H1 (cell line): Measurements from ENCODE around the gene ADH1B. TPM values are rescaled to one million over a fixed set of nuclear protein-coding genes. Genes with fewer than 3 reads are reported as not detected.

Source experiments
- CTCF ChIA-PET: fragments of 300-600 bp; sonication (Branson Sonifier 250); formaldehyde crosslinking; loops from one replicate; lab custom pipeline; 2021; ENCODE audit not compliant: partially characterized antibody; lab: Charles Lee
- POLR2A ChIA-PET: fragments of 300-600 bp; sonication (Branson Sonifier 250); formaldehyde crosslinking; loops from one replicate; lab custom pipeline; 2021; ENCODE audit warnings: inconsistent platforms; ENCODE audit not compliant: partially characterized antibody; lab: Charles Lee
- DNase-seq, 2 experiments: peaks; one replicate each; pipeline versions ENCODE4 v3.0.0 to v3.0.0-alpha.2; 2010 to 2022; ENCODE audit warnings: low spot score in 2 of 2, low read depth in 1 of 2, mixed read lengths in 1 of 2
- FAIRE-seq: peaks from 2 replicates; lab custom pipeline; 2011; peaks lifted over from hg19 to GRCh38; lab: Jason Lieb, UNC
- H2AFZ ChIP-seq: 2 replicates; pipeline ENCODE4 v1.8.1; 2012; ENCODE audit warnings: low read length, inconsistent platforms
- H2AK5ac ChIP-seq: 2 replicates; pipeline ENCODE4 v1.6.1; 2013; ENCODE audit warnings: low read depth, low read length
- H2BK120ac ChIP-seq: replicated peaks from 2 replicates; pipeline ENCODE3; 2013; ENCODE audit warnings: low read depth, low read length, inconsistent platforms
- H2BK12ac ChIP-seq: 2 replicates; pipeline ENCODE4 v1.6.1; 2013; ENCODE audit warnings: low read depth, low read length
- H2BK15ac ChIP-seq: 2 replicates; pipeline ENCODE4 v1.6.1; 2013; ENCODE audit warnings: low read length
- H2BK20ac ChIP-seq: 2 replicates; pipeline ENCODE4 v1.6.1; 2013; ENCODE audit warnings: low read length
- H2BK5ac ChIP-seq: 2 replicates; pipeline ENCODE4 v1.6.1; 2013; ENCODE audit warnings: low read depth, low read length
- H3K14ac ChIP-seq: 2 replicates; pipeline ENCODE4 v1.6.1; 2013; ENCODE audit warnings: inconsistent platforms; ENCODE audit not compliant: insufficient read length
- H3K18ac ChIP-seq: 2 replicates; pipeline ENCODE4 v1.6.1; 2013; ENCODE audit warnings: low read length; ENCODE audit errors: extremely low read depth
- H3K23ac ChIP-seq: 2 replicates; pipeline ENCODE4 v1.6.1; 2013; ENCODE audit warnings: inconsistent platforms; ENCODE audit not compliant: insufficient read length
- H3K23me2 ChIP-seq: 2 replicates; pipeline ENCODE4 v1.6.1; 2013; ENCODE audit warnings: low read depth, low read length
- H3K27ac ChIP-seq: 2 replicates; pipeline ENCODE4 v1.6.1; 2011; ENCODE audit warnings: low read depth, low read length, inconsistent platforms
- H3K27me3 ChIP-seq, 4 experiments: replicated peaks in 1 of 4; 1 replicate in 1 of 4; 2 replicates in 3 of 4; pipeline versions ENCODE4 v1.6.1 to v1.8.1; 2011 to 2013; ENCODE audit warnings: low read length in 3 of 4, mild to moderate bottlenecking in 3 of 4, inconsistent platforms in 2 of 4, mixed read lengths in 2 of 4, moderate library complexity in 1 of 4; ENCODE audit not compliant: control insufficient read depth in 3 of 4, insufficient read depth in 3 of 4; ENCODE audit errors: extremely low read depth in 1 of 4
- H3K36me3 ChIP-seq, 4 experiments: 2 replicates each; pipeline versions ENCODE4 v1.6.1 to v1.8.1; 2011 to 2013; ENCODE audit warnings: mild to moderate bottlenecking in 4 of 4, low read length in 3 of 4, moderate library complexity in 2 of 4, control low read depth in 1 of 4, inconsistent platforms in 1 of 4; ENCODE audit not compliant: insufficient read depth in 4 of 4, control insufficient read depth in 2 of 4
- H3K4ac ChIP-seq: replicated peaks from 2 replicates; pipeline ENCODE3; 2013; ENCODE audit warnings: low read length, low read depth, mixed read lengths, inconsistent platforms; ENCODE audit not compliant: insufficient read length
- H3K4me1 ChIP-seq, 4 experiments: replicated peaks in 1 of 4; 1 replicate in 1 of 4; 2 replicates in 3 of 4; pipeline versions ENCODE4 v1.6.1 to v1.8.1; 2011 to 2013; ENCODE audit warnings: low read length in 3 of 4, inconsistent platforms in 2 of 4, mixed read lengths in 1 of 4; ENCODE audit not compliant: insufficient read depth in 4 of 4, control insufficient read depth in 3 of 4
- H3K4me2 ChIP-seq, 2 experiments: 2 replicates each; pipeline versions ENCODE4 v1.6.1 to v1.8.1; 2011 to 2013; ENCODE audit warnings: low read depth in 2 of 2, low read length in 2 of 2, control low read depth in 1 of 2, inconsistent platforms in 1 of 2, mild to moderate bottlenecking in 1 of 2; ENCODE audit not compliant: insufficient read depth in 1 of 2
- H3K4me3 ChIP-seq, 4 experiments: fragments of 200-600, 300-600 bp in 1 of 4; sonication (generic), shearing (Covaris generic), sonication (Bioruptor Twin) in 1 of 4; 2 replicates each; pipeline versions ENCODE4 v1.5.1 to v1.8.1; 2011 to 2016; ENCODE audit warnings: low read length in 4 of 4, low read depth in 3 of 4, control low read depth in 2 of 4, inconsistent platforms in 2 of 4, mild to moderate bottlenecking in 2 of 4, mixed read lengths in 1 of 4, moderate library complexity in 1 of 4; ENCODE audit not compliant: insufficient read depth in 2 of 4; ENCODE audit errors: extremely low read depth in 1 of 4
- H3K56ac ChIP-seq: replicated peaks from 2 replicates; pipeline ENCODE3; 2013; ENCODE audit warnings: low read depth, mild to moderate bottlenecking, mixed read lengths, low read length, inconsistent platforms; ENCODE audit not compliant: insufficient read length
- H3K79me1 ChIP-seq: 2 replicates; pipeline ENCODE4 v1.6.1; 2013; ENCODE audit warnings: low read depth, low read length, control low read depth
- H3K79me2 ChIP-seq, 2 experiments: 2 replicates each; pipeline versions ENCODE4 v1.6.1 to v1.8.1; 2012 to 2013; ENCODE audit warnings: low read length in 2 of 2, mild to moderate bottlenecking in 2 of 2, inconsistent platforms in 1 of 2; ENCODE audit not compliant: insufficient read depth in 2 of 2, control insufficient read depth in 1 of 2
- H3K9ac ChIP-seq, 4 experiments: replicated peaks in 1 of 4; 1 replicate in 1 of 4; 2 replicates in 3 of 4; pipeline versions ENCODE4 v1.6.1 to v1.8.1; 2011 to 2013; ENCODE audit warnings: low read depth in 3 of 4, low read length in 3 of 4, control low read depth in 2 of 4, mild to moderate bottlenecking in 2 of 4, moderate library complexity in 2 of 4, inconsistent platforms in 1 of 4; ENCODE audit errors: extremely low read depth in 1 of 4
- H3K9me3 ChIP-seq, 2 experiments: 2 replicates each; pipeline versions ENCODE4 v1.6.1 to v1.8.1; 2012 to 2013; ENCODE audit warnings: mild to moderate bottlenecking in 2 of 2, moderate library complexity in 2 of 2, control low read depth in 1 of 2, inconsistent platforms in 1 of 2, low read depth in 1 of 2, low read length in 1 of 2, mixed read lengths in 1 of 2; ENCODE audit not compliant: insufficient read depth in 2 of 2
- H4K20me1 ChIP-seq, 2 experiments: replicated peaks in 1 of 2; 2 replicates each; pipeline versions ENCODE3 to v1.8.1; 2011 to 2013; ENCODE audit warnings: inconsistent platforms in 2 of 2, low read length in 2 of 2, mild to moderate bottlenecking in 1 of 2; ENCODE audit not compliant: insufficient read depth in 2 of 2, control insufficient read depth in 1 of 2
- H4K5ac ChIP-seq: 2 replicates; pipeline ENCODE4 v1.6.1; 2013; ENCODE audit warnings: low read length, low read depth, mixed read lengths, inconsistent platforms; ENCODE audit not compliant: insufficient read length
- H4K8ac ChIP-seq: 2 replicates; pipeline ENCODE4 v1.8.0; 2013; ENCODE audit warnings: mild to moderate bottlenecking, moderate library complexity, low read length, inconsistent platforms; ENCODE audit not compliant: insufficient read depth; ENCODE audit errors: extremely low read depth
- H4K91ac ChIP-seq: replicated peaks from 2 replicates; pipeline ENCODE3; 2013; ENCODE audit warnings: low read length, mixed read lengths, inconsistent platforms; ENCODE audit not compliant: insufficient read length
- RAD21 ChIP-seq, 2 experiments: IDR thresholded peaks in 1 of 2; conservative IDR thresholded peaks in 1 of 2; 2 replicates each; pipeline ENCODE4 v1.6.1; 2011; ENCODE audit warnings: low read depth in 2 of 2, low read length in 2 of 2, improper control_type of control experiment in 1 of 2, inconsistent platforms in 1 of 2, mild to moderate bottlenecking in 1 of 2, moderate library complexity in 1 of 2
- SRF ChIP-seq: IDR thresholded peaks from 2 replicates; pipeline ENCODE4 v1.6.1; 2011; ENCODE audit warnings: mild to moderate bottlenecking, low read depth, low read length, moderate library complexity
- SUZ12 ChIP-seq: fragments of 200-600 bp; sonication (generic); IDR thresholded peaks from 2 replicates; pipeline ENCODE4 v1.6.1; 2012; ENCODE audit warnings: mild to moderate bottlenecking, inconsistent platforms, low read length, moderate library complexity, mixed read lengths
- TAF1 ChIP-seq: IDR thresholded peaks from 2 replicates; pipeline ENCODE4 v1.6.1; 2011; ENCODE audit warnings: mild to moderate bottlenecking, low read depth, low read length
- WGBS, 2 experiments: shearing (Covaris generic) in 1 of 2; methylation state at CpG; one replicate each; pipeline versions ENCODE4 v1.1.6 to v1.1.7; 2013 to 2015; ENCODE audit warnings: low lambda C conversion rate in 2 of 2, mixed read lengths in 2 of 2, inconsistent platforms in 1 of 2, low coverage in 1 of 2, missing lambda C conversion rate in 1 of 2; ENCODE audit not compliant: insufficient replicate concordance in 2 of 2, insufficient coverage in 1 of 2, insufficient read length in 1 of 2; ENCODE audit errors: extremely low coverage in 1 of 2, missing lambda C conversion rate in 1 of 2; 5-methylcytosine and 5-hydroxymethylcytosine counted together
- polyA plus RNA-seq, 7 experiments: library from polyadenylated mRNA; depleted of rRNA in 3 of 7; stranded (reverse) in 5 of 7; unstranded in 2 of 7; fragments of >200 nt in 5 of 7; fragments of 200-250 nt in 2 of 7; gene quantifications; 1 replicate in 5 of 7; 2 replicates in 1 of 7; 4 replicates in 1 of 7; pipeline versions ENCODE4 v1.2.1 to v1.2.3, GENCODE V29; 2011 to 2013; ENCODE audit warnings: missing spikeins in 2 of 7, mixed read lengths in 2 of 7
- total RNA-seq: library from RNA; stranded (reverse); fragmentation: NEBNext Ultra II Directional; extraction: Animal tissue kit (Norgen Biotek cat#: 25700); gene quantifications from 2 replicates; pipeline ENCODE4 v1.2.1, GENCODE V29; 2021

Gene ADH1B
- total and polyA plus RNA-seq, 2 of the 8 experiments (the other 6 are each of a cell fraction or from before 2014, with no cell fraction given) = not detected

DNA sequence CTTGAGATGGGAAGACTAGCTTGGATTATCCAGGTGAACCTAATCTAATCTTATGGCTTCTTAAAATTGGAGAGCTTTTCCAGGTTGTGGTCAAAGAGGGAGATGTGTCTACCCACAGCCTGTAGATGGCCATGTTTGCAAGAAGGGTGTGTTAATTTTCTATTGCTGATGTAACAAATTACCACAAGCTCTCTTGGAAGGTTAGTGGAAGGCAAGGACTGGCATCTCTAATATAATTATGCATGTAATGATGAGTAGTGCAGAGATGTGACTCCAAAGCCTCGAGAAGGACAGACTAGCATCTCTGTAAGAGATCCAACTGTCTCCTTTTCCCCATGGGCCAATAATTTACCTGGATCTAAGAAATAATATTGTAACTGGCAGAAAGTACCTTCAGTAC lies 3.2 kb upstream of the ADH1B start:
- Histone ChIP-seq H4K20me1 (no peaks in the 10 kb centered on the region), H2BK12ac (no peak overlapping the region), H2BK5ac (no peak overlapping the region), H2AK5ac (no peak overlapping the region), H3K4ac (no peak overlapping the region), H3K27ac (no peak overlapping the region), H2BK120ac (no peak overlapping the region), H4K91ac (no peak overlapping the region), H2BK20ac (no peak overlapping the region), H3K9me3 (peaks cover 2 to 8% of the 10 kb centered on the region in 2 experiments; a peak in 2 of 4 replicates), H3K27me3 (no peaks in the 10 kb centered on the region), H3K56ac (no peak overlapping the region), H3K4me1 (peaks cover 0 to 3% (median 3%) of the 10 kb centered on the region in 4 experiments; a peak in 2 of 7 replicates), H3K4me3 (no peak overlapping the region), H2BK15ac (no peak overlapping the region), H3K23me2 (no peaks in the 10 kb centered on the region), H3K23ac (no peak overlapping the region), H3K14ac (no peak overlapping the region), H2AFZ (no peak overlapping the region), H3K18ac (no peak overlapping the region), H3K4me2 (no peak overlapping the region), H3K36me3 (0 out of 8 replicates have a peak, but pooled peaks cover 0 to 3% (median 0%) of the 10 kb centered on the region in 4 experiments), H3K79me1 (no peaks in the 10 kb centered on the region), H3K79me2 (no peaks in the 10 kb centered on the region), H3K9ac (no peak overlapping the region), H4K5ac (no peak overlapping the region), H4K8ac (no peak overlapping the region)
- WGBS, 2 experiments = 94% methylated on average over 1 of the region's 1 CpG; no CpG with 5 or more reads in 1 of the 2 experiments
- no peak for FAIRE-seq
- ChIA-PET POLR2A (no interaction called here), CTCF (no interaction called here)
- DNase-seq = no peak
- TF ChIP-seq SUZ12 = no peak
- TF ChIP-seq SRF = no peak
- no peak for TF ChIP-seq RAD21 (IDR thresholded peaks at IDR 0.05 in 1 of 2, conservative IDR thresholded peaks at IDR 0.05 in 1 of 2; ENCODE audit: low read depth in 2 of 2, low read length in 2 of 2)
- no peak for TF ChIP-seq TAF1
